PC-9 (cell line): Measurements from ENCODE around the gene ZNF556. TPM values are rescaled to one million over a fixed set of nuclear protein-coding genes. Genes with fewer than 3 reads are reported as not detected.

Experiments used
- BruUV-seq: library from RNA; stranded (reverse); fragments of 400-500 nt; replicated peaks from 2 replicates; lab custom pipeline; 2021; lab: Mats Ljungman, UMichigan
- CTCF ChIA-PET: fragments of 300-600 bp; sonication (Branson Sonifier 250); formaldehyde crosslinking; loops from one replicate; lab custom pipeline; 2022; ENCODE audit warnings: antibody characterized with exemption; lab: Charles Lee
- POLR2A ChIA-PET: fragments of 300-600 bp; sonication (Branson Sonifier 250); formaldehyde crosslinking; loops from one replicate; lab custom pipeline; 2022; ENCODE audit warnings: antibody characterized with exemption; ENCODE audit not compliant: unreplicated experiment; lab: Charles Lee
- DNase-seq, 2 experiments: peaks; one replicate each; pipeline versions ENCODE4 v3.0.0 to v3.0.0-alpha.2; 2015 to 2022; ENCODE audit warnings: mixed read lengths in 1 of 2
- H2AFZ ChIP-seq: fragments of 200-600 bp; sonication (generic); 2 replicates; pipeline ENCODE4 v1.8.1; 2017; ENCODE audit warnings: antibody characterized with exemption
- H3F3A ChIP-seq: fragments of 200-600 bp; sonication (generic); 2 replicates; pipeline ENCODE4 v1.8.1; 2017; ENCODE audit warnings: antibody characterized with exemption, mild to moderate bottlenecking, low read depth; ENCODE audit not compliant: insufficient read depth
- H3K27ac ChIP-seq: fragments of 200-600 bp; sonication (generic); 2 replicates; pipeline ENCODE4 v1.6.1; 2016; ENCODE audit warnings: mixed run types
- H3K27me3 ChIP-seq: fragments of 200-600 bp; sonication (generic); 2 replicates; pipeline ENCODE4 v1.6.1; 2016; ENCODE audit warnings: low read depth, mixed run types; ENCODE audit not compliant: insufficient read depth
- H3K36me3 ChIP-seq: fragments of 200-600 bp; sonication (generic); 2 replicates; pipeline ENCODE4 v1.6.1; 2016; ENCODE audit warnings: low read depth, mixed run types
- H3K4me1 ChIP-seq: fragments of 200-600 bp; sonication (generic); replicated peaks from 2 replicates; pipeline ENCODE4 v1.6.1; 2016; ENCODE audit warnings: mixed run types; ENCODE audit not compliant: insufficient read depth
- H3K4me2 ChIP-seq: fragments of 200-600 bp; sonication (generic); 2 replicates; pipeline ENCODE4 v1.6.1; 2017; ENCODE audit warnings: mixed run types
- H3K4me3 ChIP-seq: fragments of 200-600 bp; sonication (generic); 2 replicates; pipeline ENCODE4 v1.6.1; 2016; ENCODE audit warnings: mixed run types
- H3K79me2 ChIP-seq: fragments of 200-600 bp; sonication (generic); 2 replicates; pipeline ENCODE4 v1.6.1; 2017; ENCODE audit warnings: low read depth, mixed run types
- H3K9me2 ChIP-seq: fragments of 200-600 bp; sonication (generic); 2 replicates; pipeline ENCODE4 v1.8.1; 2017; ENCODE audit warnings: mild to moderate bottlenecking; ENCODE audit not compliant: insufficient read depth
- H3K9me3 ChIP-seq: fragments of 200-600 bp; sonication (generic); 2 replicates; pipeline ENCODE4 v1.8.1; 2016; ENCODE audit warnings: low read depth; ENCODE audit not compliant: insufficient read depth
- H4K20me1 ChIP-seq: fragments of 200-600 bp; sonication (generic); 2 replicates; pipeline ENCODE4 v1.8.1; 2017; ENCODE audit not compliant: insufficient read depth
- EZH2 ChIP-seq: fragments of 200-600 bp; sonication (generic); IDR thresholded peaks from 2 replicates; pipeline ENCODE4 v1.8.0; 2017; ENCODE audit warnings: antibody characterized with exemption, low read depth
- intact Hi-C: fragments of 100-400 bp; cut with micrococcal nuclease; formaldehyde crosslinking; loops from one replicate; pipeline ENCODE4 v1.10.0; 2022; ENCODE audit not compliant: unreplicated experiment
- total RNA-seq: library from RNA; stranded (reverse); gene quantifications from 2 replicates; pipeline ENCODE4 v1.2.3, GENCODE V29; 2021
- TF ChIP-seq, protein P1 (sequence below): fragments of 200-600 bp; sonication (generic); conservative IDR thresholded peaks from 2 replicates; pipeline ENCODE4 v1.6.1; 2017; ENCODE audit warnings: mixed run types, antibody characterized with exemption, mild to moderate bottlenecking, moderate library complexity

The ZNF556 gene
- total RNA-seq, 1 experiment from 2014 or later, result not detected

DNA sequence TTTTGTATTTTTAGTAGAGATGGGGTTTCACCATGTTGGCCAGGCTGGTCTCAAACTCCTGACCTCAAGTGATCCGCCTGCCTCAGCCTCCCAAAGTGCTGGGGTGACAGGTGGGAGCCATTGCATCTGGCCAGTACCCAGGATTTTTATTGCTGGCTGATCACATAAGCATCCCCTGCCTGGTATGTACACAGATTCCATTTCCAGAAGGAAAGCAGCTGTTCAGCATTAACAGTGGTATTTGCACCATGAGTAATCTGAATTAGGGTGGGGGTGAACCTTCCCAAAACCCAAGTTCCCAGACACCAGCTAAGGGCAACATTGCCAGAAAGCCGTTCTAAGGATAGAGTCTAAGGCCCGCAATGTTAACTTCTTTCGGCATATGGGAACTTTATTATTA, 18.5 kb upstream of the ZNF556 start:
- H3K4me3 ChIP-seq, result no peak overlapping the region
- H3K27me3 ChIP-seq, result no peaks in the 10 kb centered on the region
- ChIA-PET CTCF (no interaction called here), POLR2A (no interaction called here)
- H3K9me3 ChIP-seq, result peaks cover 9% of the 10 kb centered on the region; the same call in 1 of the 2 replicates
- BruUV-seq, result no TSS peak
- no peak for DNase-seq
- H4K20me1 ChIP-seq, result no peaks in the 10 kb centered on the region
- intact Hi-C loops, result no loop called here
- H3K27ac ChIP-seq, result no peak overlapping the region
- H3K4me1 ChIP-seq, result no peaks in the 10 kb centered on the region
- TF ChIP-seq, protein P1, sequence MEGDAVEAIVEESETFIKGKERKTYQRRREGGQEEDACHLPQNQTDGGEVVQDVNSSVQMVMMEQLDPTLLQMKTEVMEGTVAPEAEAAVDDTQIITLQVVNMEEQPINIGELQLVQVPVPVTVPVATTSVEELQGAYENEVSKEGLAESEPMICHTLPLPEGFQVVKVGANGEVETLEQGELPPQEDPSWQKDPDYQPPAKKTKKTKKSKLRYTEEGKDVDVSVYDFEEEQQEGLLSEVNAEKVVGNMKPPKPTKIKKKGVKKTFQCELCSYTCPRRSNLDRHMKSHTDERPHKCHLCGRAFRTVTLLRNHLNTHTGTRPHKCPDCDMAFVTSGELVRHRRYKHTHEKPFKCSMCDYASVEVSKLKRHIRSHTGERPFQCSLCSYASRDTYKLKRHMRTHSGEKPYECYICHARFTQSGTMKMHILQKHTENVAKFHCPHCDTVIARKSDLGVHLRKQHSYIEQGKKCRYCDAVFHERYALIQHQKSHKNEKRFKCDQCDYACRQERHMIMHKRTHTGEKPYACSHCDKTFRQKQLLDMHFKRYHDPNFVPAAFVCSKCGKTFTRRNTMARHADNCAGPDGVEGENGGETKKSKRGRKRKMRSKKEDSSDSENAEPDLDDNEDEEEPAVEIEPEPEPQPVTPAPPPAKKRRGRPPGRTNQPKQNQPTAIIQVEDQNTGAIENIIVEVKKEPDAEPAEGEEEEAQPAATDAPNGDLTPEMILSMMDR, result no peak
- no peak for TF ChIP-seq EZH2
- peaks cover 25% of the 10 kb centered on the region for H3K36me3 ChIP-seq
- H3K79me2 ChIP-seq, result no peaks in the 10 kb centered on the region
- no peaks in the 10 kb centered on the region for H3F3A ChIP-seq
- H2AFZ ChIP-seq, result no peak overlapping the region
- no peaks in the 10 kb centered on the region for H3K9me2 ChIP-seq
- H3K4me2 ChIP-seq, result no peak overlapping the region

DNA sequence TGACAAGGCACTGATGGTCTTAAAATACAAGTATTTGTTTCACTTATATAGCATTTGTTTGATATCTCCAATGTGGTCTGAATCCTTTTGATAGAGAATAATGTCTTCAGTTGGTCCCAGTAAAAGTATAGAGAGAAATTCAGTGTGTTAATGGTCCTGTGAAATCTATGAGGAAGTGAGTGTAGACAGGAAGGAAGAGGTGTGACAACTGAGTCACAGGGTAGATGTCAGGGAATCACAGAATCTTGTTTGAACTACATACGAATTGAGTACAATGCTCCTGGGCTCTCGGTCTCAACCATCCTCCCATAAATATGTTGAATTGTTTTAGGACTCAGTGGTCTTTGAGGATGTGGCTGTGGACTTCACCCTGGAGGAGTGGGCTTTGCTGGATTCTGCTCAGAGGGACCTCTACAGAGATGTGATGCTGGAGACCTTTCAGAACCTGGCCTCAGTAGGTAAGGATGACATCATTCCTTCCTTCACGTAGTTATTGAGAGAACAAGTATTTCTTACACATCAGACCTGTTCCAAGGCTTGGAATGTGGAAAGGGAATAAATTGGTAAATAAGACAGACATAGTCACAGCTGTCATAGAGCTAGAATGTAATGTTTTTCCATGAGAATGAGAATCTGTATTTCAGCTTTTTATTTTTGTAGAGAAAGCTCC, 16.7 kb upstream of the ZNF556 start:
- H4K20me1 ChIP-seq, result no peaks in the 10 kb centered on the region
- TF ChIP-seq, protein P1, result no peak
- TF ChIP-seq EZH2, result no peak
- no peak overlapping the region for H3K27ac ChIP-seq
- intact Hi-C loops, result no loop called here
- no peaks in the 10 kb centered on the region for H3F3A ChIP-seq
- no peaks in the 10 kb centered on the region for H3K9me2 ChIP-seq
- H2AFZ ChIP-seq, result no peak overlapping the region
- H3K9me3 ChIP-seq, result peaks cover 9% of the 10 kb centered on the region; the same call in 1 of the 2 replicates
- peaks cover 25% of the 10 kb centered on the region for H3K36me3 ChIP-seq
- H3K4me1 ChIP-seq, result no peaks in the 10 kb centered on the region
- ChIA-PET POLR2A (no interaction called here), CTCF (no interaction called here)
- DNase-seq, result no peak
- no peak overlapping the region for H3K4me3 ChIP-seq
- BruUV-seq, result no TSS peak
- H3K27me3 ChIP-seq, result no peaks in the 10 kb centered on the region
- H3K4me2 ChIP-seq, result no peak overlapping the region
- H3K79me2 ChIP-seq, result no peaks in the 10 kb centered on the region

DNA sequence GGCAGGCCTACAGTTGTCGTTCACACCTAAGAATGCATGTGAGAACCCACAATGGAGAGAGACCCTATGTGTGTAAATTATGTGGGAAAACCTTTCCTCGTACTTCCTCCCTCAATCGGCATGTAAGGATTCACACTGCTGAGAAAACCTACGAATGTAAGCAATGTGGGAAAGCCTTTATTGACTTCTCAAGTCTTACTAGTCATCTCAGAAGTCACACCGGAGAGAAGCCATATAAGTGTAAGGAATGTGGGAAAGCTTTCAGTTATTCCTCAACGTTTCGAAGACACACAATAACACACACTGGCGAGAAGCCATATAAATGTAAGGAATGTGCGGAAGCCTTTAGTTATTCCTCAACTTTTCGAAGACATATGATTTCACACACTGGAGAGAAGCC, 14.5 kb upstream of the ZNF556 start:
- H3K9me3 ChIP-seq, result peaks cover 9% of the 10 kb centered on the region; the same call in 1 of the 2 replicates
- CTCF ChIA-PET, result no interaction called here
- H3K4me3 ChIP-seq, result no peak overlapping the region
- no peak overlapping the region for H3K4me2 ChIP-seq
- DNase-seq, result no peak
- no peaks in the 10 kb centered on the region for H3F3A ChIP-seq
- H3K36me3 ChIP-seq, result peaks cover 25% of the 10 kb centered on the region
- no peaks in the 10 kb centered on the region for H3K79me2 ChIP-seq
- POLR2A ChIA-PET, result no interaction called here
- H3K9me2 ChIP-seq, result no peaks in the 10 kb centered on the region
- H4K20me1 ChIP-seq, result no peaks in the 10 kb centered on the region
- TF ChIP-seq EZH2, result no peak
- TF ChIP-seq, protein P1, result no peak
- BruUV-seq, result no TSS peak
- H3K27me3 ChIP-seq, result no peaks in the 10 kb centered on the region
- no peak overlapping the region for H3K27ac ChIP-seq
- no peaks in the 10 kb centered on the region for H3K4me1 ChIP-seq
- H2AFZ ChIP-seq, result no peak overlapping the region
- intact Hi-C loops, result no loop called here
